ENCODE results near the gene LRP4. TPM values are rescaled to one million over a fixed set of nuclear protein-coding genes. Genes with fewer than 3 reads are reported as not detected.

The LRP4 gene
- total and polyA plus RNA-seq, 2 experiments from 2014 or later = 15.9 to 19.2 TPM

DNA sequence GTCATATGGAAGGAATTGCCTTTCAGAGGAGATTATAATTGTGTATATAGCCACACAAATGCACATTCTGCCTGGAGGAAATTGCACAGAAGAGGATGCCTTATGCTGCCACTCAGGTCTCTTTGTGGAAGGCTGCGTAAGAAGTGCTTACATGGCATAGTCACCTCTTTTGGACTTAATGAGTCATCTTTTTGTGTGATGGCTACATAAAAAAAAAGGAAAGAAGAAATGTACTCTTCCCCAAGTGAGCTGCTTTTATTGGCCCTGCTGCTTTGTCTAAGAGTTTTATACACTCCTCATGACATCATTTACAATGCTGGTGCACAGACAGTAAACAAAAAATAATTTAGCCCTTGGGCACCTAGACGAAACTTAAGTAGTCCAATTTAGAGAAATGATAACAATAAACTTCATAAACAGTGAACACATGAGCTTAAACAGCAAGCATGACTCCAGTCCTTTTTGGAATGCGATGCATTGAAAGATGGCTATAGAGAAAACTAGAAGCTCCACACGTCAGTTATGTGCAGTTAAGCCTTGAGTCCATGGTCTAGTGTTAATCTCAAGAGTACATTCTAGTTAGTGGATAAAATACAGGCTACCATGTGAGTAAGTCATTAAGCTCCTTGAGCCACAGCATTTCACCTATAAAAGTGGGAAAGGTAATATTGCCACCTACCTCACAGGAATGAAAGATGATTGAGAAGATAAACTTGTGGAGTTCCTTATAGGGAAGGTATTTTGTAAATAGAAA lies 30.2 kb upstream of the LRP4 start:
- Histone ChIP-seq H3K4me1 (ENCODE audit: low read depth) (no peaks in the 10 kb centered on the region), H3K27ac (no peak overlapping the region), H3K36me3 (no peaks in the 10 kb centered on the region), H3K27me3 (no peaks in the 10 kb centered on the region), H3K9me3 (ENCODE audit: low read depth) (no peaks in the 10 kb centered on the region), H3K4me3 (no peak overlapping the region)
- TF ChIP-seq CTCF (IDR thresholded peaks at IDR 0.05; ENCODE audit: low read depth, low read length) = no peak
- peak in 1 of 2 donors; percentile 60 for DNase-seq (ENCODE audit: low read depth in 1 of 2, low spot score in 1 of 2)

GRCh38 chr11:46947399-46948077 lies 29.2 kb upstream of the LRP4 start:
- no peak overlapping the region for H3K4me3 ChIP-seq
- no peak for TF ChIP-seq CTCF (IDR thresholded peaks at IDR 0.05; ENCODE audit: low read depth, low read length)
- no peak for DNase-seq (ENCODE audit: low read depth in 1 of 2, low spot score in 1 of 2)
- no peaks in the 10 kb centered on the region for H3K4me1 ChIP-seq (ENCODE audit: low read depth)
- H3K36me3 ChIP-seq = no peaks in the 10 kb centered on the region
- H3K27ac ChIP-seq = no peak overlapping the region
- H3K9me3 ChIP-seq (ENCODE audit: low read depth) = no peaks in the 10 kb centered on the region
- H3K27me3 ChIP-seq = no peaks in the 10 kb centered on the region

GRCh38 chr11:46944356-46945075 lies 26.2 kb upstream of the LRP4 start:
- no peak for DNase-seq (ENCODE audit: low read depth in 1 of 2, low spot score in 1 of 2)
- H3K9me3 ChIP-seq (ENCODE audit: low read depth) = no peaks in the 10 kb centered on the region
- no peak overlapping the region for H3K27ac ChIP-seq
- no peak overlapping the region for H3K4me3 ChIP-seq
- H3K4me1 ChIP-seq (ENCODE audit: low read depth) = no peaks in the 10 kb centered on the region
- no peak for TF ChIP-seq CTCF (IDR thresholded peaks at IDR 0.05; ENCODE audit: low read depth, low read length)
- no peaks in the 10 kb centered on the region for H3K27me3 ChIP-seq
- no peaks in the 10 kb centered on the region for H3K36me3 ChIP-seq

- H3K36me3 ChIP-seq = no peaks in the 10 kb centered on the region
- no peaks in the 10 kb centered on the region for H3K9me3 ChIP-seq (ENCODE audit: low read depth)
- TF ChIP-seq CTCF (IDR thresholded peaks at IDR 0.05; ENCODE audit: low read depth, low read length) = no peak
- no peak overlapping the region for H3K4me3 ChIP-seq
- peaks cover 1% of the 10 kb centered on the region for H3K4me1 ChIP-seq (ENCODE audit: low read depth)
- H3K27ac ChIP-seq = no peak overlapping the region
- no peaks in the 10 kb centered on the region for H3K27me3 ChIP-seq
- DNase-seq (ENCODE audit: low read depth in 1 of 2, low spot score in 1 of 2) = no peak
Measured at GRCh38 chr11:46942172-46942571, 23.8 kb upstream of the LRP4 start.

GRCh38 chr11:46936138-46937110 lies 18.1 kb upstream of the LRP4 start, which contains the start of gene CSTPP1:
TSS of gene CSTPP1 (plus strand) at chr11:46936761. CDS start at chr11:46936806, 45 bp downstream.
- Histone ChIP-seq H3K9me3 (ENCODE audit: low read depth) (no peaks in the 10 kb centered on the region), H3K36me3 (no peaks in the 10 kb centered on the region), H3K4me1 (ENCODE audit: low read depth) (peaks cover 3% of the 10 kb centered on the region), H3K4me3 (peak within 1 kb of the TSS; percentile 71), H3K27ac (peak within 1 kb of the TSS; percentile 36), H3K27me3 (no peaks in the 10 kb centered on the region)
- DNase-seq (ENCODE audit: low read depth in 1 of 2, low spot score in 1 of 2) = peak; percentile 96
- TF ChIP-seq CTCF (IDR thresholded peaks at IDR 0.05; ENCODE audit: low read depth, low read length) = no peak
